Astrocyte of the cerebellum (primary cell): ENCODE data around the gene IPO11.

Experiments used
- DNase-seq: peaks from one replicate; pipeline ENCODE4 v3.0.0-alpha.2; 2011; ENCODE audit warnings: low read depth
- H3K4me3 ChIP-seq: 2 replicates; pipeline ENCODE4 v1.5.1; 2011; ENCODE audit warnings: mild to moderate bottlenecking, low read depth, low read length, moderate library complexity
- CTCF ChIP-seq: IDR thresholded peaks from 2 replicates; pipeline ENCODE4 v1.5.1; 2012; ENCODE audit warnings: low read length, low read depth, moderate library complexity, mild to moderate bottlenecking; ENCODE audit errors: missing control alignments
- in situ Hi-C: cut with HindIII; loops from 2 replicates; pipeline ENCODE4 v1.10.0; 2017; ENCODE audit warnings: low sequenced_read_pairs

IPO11 gene

GRCh38 chr5:62627901-62628300 is 215.3 kb downstream of the IPO11 start:
- H3K4me3 ChIP-seq, result no peak overlapping the region
- in situ Hi-C loops, result no loop called here
- TF ChIP-seq CTCF, result no peak
- no peak for DNase-seq

GRCh38 chr5:62631909-62632580 is 219.5 kb downstream of the IPO11 start:
- no peak for DNase-seq
- in situ Hi-C loops, result no loop called here
- no peak overlapping the region for H3K4me3 ChIP-seq
- no peak for TF ChIP-seq CTCF

- DNase-seq, result no peak
- H3K4me3 ChIP-seq, result no peak overlapping the region
- TF ChIP-seq CTCF, result no peak
- in situ Hi-C loops, result no loop called here
Measured at GRCh38 chr5:62633243-62633642, 220.7 kb downstream of the IPO11 start.

GRCh38 chr5:62640446-62640845 is 227.9 kb downstream of the IPO11 start:
- H3K4me3 ChIP-seq, result no peak overlapping the region
- in situ Hi-C loops, result no loop called here
- no peak for TF ChIP-seq CTCF
- DNase-seq, result no peak

GRCh38 chr5:62642468-62642867 is 229.9 kb downstream of the IPO11 start:
- no peak for DNase-seq
- H3K4me3 ChIP-seq, result no peak overlapping the region
- in situ Hi-C loops, result no loop called here
- no peak for TF ChIP-seq CTCF

- no peak for TF ChIP-seq CTCF
- no peak for DNase-seq
- in situ Hi-C loops, result no loop called here
- H3K4me3 ChIP-seq, result no peak overlapping the region
Measured at GRCh38 chr5:62643556-62644451, 231.2 kb downstream of the IPO11 start.
